ENCODE results near the gene TGFBR3. TPM values are rescaled to one million over a fixed set of nuclear protein-coding genes. Genes with fewer than 3 reads are reported as not detected.

TGFBR3 gene
- total and polyA plus RNA-seq, 2 of the 8 experiments (the other 6 are each of a cell fraction or from before 2014, with no cell fraction given), result 2.0 to 6.1 TPM

- Histone ChIP-seq H2BK5ac (ENCODE audit: low read depth, low read length) (no peak overlapping the region), H4K8ac (ENCODE audit: extremely low read depth, insufficient read depth, low read length) (no peak overlapping the region), H3K23ac (ENCODE audit: insufficient read length) (no peak overlapping the region), H3K56ac (replicated peaks; ENCODE audit: insufficient read length, low read depth, low read length) (no peak overlapping the region), H4K91ac (replicated peaks; ENCODE audit: insufficient read length, low read length) (no peak overlapping the region), H2BK15ac (ENCODE audit: low read length) (no peak overlapping the region), H3K27me3 (replicated peaks in 1 of 4; ENCODE audit: control insufficient read depth in 3 of 4, extremely low read depth in 1 of 4, insufficient read depth in 3 of 4, low read length in 3 of 4) (no peaks in the 10 kb centered on the region), H3K36me3 (ENCODE audit: control insufficient read depth in 2 of 4, insufficient read depth in 4 of 4, low read length in 3 of 4) (no peaks in the 10 kb centered on the region), H3K4me3 (ENCODE audit: extremely low read depth in 1 of 4, insufficient read depth in 2 of 4, low read depth in 3 of 4, low read length in 4 of 4) (no peak overlapping the region), H3K9me3 (ENCODE audit: insufficient read depth in 2 of 2, low read depth in 1 of 2, low read length in 1 of 2) (no peaks in the 10 kb centered on the region), H2AFZ (ENCODE audit: low read length) (no peak overlapping the region), H2BK120ac (replicated peaks; ENCODE audit: low read depth, low read length) (no peak overlapping the region), H3K4ac (replicated peaks; ENCODE audit: insufficient read length, low read depth, low read length) (no peak overlapping the region), H3K4me2 (ENCODE audit: insufficient read depth in 1 of 2, low read depth in 2 of 2, low read length in 2 of 2) (no peak overlapping the region), H3K23me2 (ENCODE audit: low read depth, low read length) (no peaks in the 10 kb centered on the region), H3K27ac (ENCODE audit: low read depth, low read length) (no peak overlapping the region), H3K79me1 (ENCODE audit: low read depth, low read length) (no peaks in the 10 kb centered on the region), H3K18ac (ENCODE audit: extremely low read depth, low read length) (no peak overlapping the region), H2BK20ac (ENCODE audit: low read length) (no peak overlapping the region), H4K20me1 (replicated peaks in 1 of 2; ENCODE audit: control insufficient read depth in 1 of 2, insufficient read depth in 2 of 2, low read length in 2 of 2) (no peaks in the 10 kb centered on the region), H2BK12ac (ENCODE audit: low read depth, low read length) (no peak overlapping the region), H3K79me2 (ENCODE audit: control insufficient read depth in 1 of 2, insufficient read depth in 2 of 2, low read length in 2 of 2) (no peaks in the 10 kb centered on the region), H4K5ac (ENCODE audit: insufficient read length, low read depth, low read length) (no peak overlapping the region), H3K14ac (ENCODE audit: insufficient read length) (no peak overlapping the region), H3K4me1 (replicated peaks in 1 of 4; ENCODE audit: control insufficient read depth in 3 of 4, insufficient read depth in 4 of 4, low read length in 3 of 4) (peaks cover 0 to 8% (median 0%) of the 10 kb centered on the region in 4 experiments; a peak in 1 of 7 replicates), H2AK5ac (ENCODE audit: low read depth, low read length) (no peak overlapping the region), H3K9ac (replicated peaks in 1 of 4; ENCODE audit: extremely low read depth in 1 of 4, low read depth in 3 of 4, low read length in 3 of 4) (no peak overlapping the region)
- DNase-seq (ENCODE audit: low read depth in 1 of 2, low spot score in 2 of 2), result no peak
- POLR2A ChIA-PET (ENCODE audit: partially characterized antibody), result interaction anchor here (0.8 kb wide), 1 partner anchor 169 kb away, joined by 3 read pairs; no protein-coding TSS in a partner anchor
- FAIRE-seq, result no peak
- 86% methylated on average over 7 of the region's 7 CpGs; no CpG with 5 or more reads in 1 of the 2 experiments for WGBS, 2 experiments (ENCODE audit: extremely low coverage in 1 of 2, insufficient coverage in 1 of 2, insufficient read length in 1 of 2, insufficient replicate concordance in 2 of 2, low coverage in 1 of 2, low lambda C conversion rate in 2 of 2, missing lambda C conversion rate in 1 of 2)
- CTCF ChIA-PET (ENCODE audit: partially characterized antibody), result interaction anchor here (0.7 kb wide), 1 partner anchor 42 kb away, joined by 3 read pairs; no protein-coding TSS in a partner anchor
Observed at GRCh38 chr1:91813813-91814212, 72.1 kb downstream of the TGFBR3 start.

Measured in H1 (cell line).